GM19193 (cell line): ENCODE measurements around the gene CDH4.

Source experiments
- POLR2A ChIP-seq: IDR thresholded peaks from 4 replicates; pipeline ENCODE4 v1.6.1; 2011; ENCODE audit not compliant: insufficient read depth, insufficient read length; ENCODE audit errors: extremely low read depth

The CDH4 gene

DNA sequence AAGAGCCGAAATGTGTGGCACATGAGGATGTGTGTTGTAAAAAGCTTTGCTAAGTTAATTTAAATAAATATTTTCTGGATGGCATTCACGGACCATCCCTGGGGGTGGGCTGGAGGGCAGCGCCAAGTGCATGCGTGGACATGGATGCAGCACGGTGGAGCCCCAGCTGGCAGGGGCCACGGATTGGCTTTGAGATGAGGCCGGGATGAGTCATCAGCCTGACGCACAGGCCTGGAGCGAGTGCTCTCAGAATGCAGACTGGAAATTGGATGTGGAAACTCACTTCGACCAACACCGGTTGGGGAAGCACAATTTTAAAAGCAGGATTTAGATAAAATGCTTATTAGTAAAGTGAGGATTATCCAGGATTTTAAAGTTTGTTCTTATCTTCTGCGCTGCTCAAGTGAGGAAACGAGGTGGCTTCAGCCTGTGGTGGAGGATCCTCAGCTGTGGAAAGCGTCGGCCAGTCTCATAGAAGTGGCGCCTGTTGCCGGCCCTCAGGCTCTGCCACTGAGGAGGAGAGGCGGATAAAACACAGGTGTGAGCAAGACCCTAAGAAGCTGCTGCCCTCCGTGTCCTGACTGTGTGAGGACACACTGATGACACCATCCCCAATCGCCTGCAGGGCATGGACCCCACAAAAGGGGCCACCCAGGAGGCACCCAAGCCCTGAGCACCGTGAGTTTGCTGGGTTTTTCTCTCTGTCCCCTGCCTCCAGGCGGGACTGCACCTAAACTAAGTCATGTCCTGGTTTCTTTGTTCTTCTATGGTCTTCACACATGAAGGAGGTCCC, 279.7 kb downstream of the CDH4 start:
- no peak for TF ChIP-seq POLR2A

DNA sequence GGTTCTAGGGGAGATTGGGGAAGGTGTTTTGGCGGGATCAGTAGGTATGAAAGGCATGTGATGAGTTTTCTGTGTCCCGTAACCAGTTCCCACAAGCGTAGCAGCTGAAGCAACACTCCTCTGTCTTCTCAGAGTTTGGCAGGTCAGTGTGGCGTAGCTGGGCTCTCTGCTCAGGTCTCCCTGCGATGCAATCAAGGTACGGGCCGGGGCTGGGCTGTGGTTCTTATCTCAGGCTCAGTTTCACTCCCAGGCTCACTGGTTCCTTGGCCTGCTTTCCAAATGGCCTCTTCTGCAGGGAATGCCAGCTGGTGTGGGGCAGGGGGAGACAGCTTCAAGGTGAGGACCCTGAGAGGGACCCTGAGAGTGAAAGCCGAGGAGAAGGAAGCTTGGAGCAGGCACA, 280.7 kb downstream of the CDH4 start:
- TF ChIP-seq POLR2A, result no peak

DNA sequence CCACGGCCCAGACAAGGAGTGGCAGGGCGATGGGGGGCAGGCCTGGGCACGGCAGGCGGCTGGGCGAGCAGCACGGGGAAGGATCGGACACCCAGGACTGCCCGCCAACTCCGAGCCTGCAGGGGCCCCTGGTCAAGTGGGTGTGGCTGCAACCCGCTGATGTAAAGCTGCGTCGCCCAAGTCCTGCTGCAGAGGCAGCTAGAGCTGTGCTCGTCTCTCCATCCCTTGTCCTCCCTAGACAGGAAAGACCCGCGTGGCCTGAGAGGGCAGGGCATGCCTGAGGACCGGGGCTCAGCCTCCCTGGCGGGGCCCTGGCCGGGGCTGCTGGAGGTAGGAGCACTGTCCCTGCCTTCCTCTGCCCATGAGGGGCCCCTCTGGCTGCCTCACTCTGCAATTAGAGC, 281.2 kb downstream of the CDH4 start:
- no peak for TF ChIP-seq POLR2A

DNA sequence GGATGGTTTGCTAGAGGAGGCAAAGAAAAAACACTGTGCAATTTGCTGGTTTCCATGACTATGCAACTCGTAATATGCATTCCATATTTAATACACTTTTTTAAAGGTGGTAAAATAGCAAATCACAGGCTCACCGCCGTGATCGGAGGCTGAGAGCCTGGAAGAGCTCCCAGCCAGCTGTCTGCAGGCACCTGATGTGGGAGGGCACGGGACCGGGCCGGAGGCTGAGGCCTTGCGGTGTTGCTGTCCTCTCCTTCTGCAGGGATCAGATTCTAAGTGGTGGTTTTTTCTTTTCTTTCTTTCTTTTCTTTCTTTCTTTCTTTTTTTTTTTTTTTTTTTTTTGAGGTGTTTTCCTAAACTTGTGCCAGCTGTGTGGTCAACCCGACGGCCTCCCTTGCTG, 282.3 kb downstream of the CDH4 start:
- TF ChIP-seq POLR2A, result no peak

DNA sequence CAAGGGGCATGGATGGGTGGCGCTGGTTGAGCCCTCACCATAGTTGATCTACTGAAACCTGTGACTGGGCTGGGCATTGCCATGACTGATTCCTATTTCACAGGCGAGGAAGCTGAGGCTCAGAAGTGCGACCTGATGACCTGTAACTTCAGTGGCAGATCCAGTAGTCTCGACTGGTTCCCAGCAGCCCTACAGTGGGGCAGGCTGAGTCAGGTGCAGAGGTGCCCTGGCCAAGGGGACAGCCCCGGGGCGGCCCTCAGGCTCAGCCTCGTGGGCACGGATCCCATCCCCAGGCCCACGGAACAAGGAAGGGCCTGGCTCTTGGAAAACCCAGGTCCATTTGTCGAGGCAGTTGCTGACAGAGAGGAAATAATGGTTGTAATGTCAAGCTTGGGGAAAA, 283.0 kb downstream of the CDH4 start:
- no peak for TF ChIP-seq POLR2A

DNA sequence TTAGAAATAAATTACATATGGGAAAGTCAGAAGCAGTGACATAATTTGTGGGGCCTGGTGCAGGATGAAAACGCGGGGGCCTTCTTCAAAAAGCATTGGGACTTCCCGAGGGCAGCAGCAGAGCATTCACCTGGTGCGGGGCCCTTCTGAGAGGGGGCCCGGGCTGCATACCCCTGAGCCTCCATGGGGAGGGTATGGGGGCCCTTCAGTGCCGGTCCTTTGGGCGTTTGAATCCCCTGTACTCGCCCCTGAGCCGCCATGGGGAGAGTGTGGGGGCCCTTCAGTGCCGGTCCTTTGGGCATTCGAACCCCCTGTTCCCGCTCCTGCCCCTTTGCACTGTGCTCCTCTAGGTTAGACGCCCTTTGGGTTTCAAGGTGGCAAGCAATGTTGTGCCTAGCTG, 283.5 kb downstream of the CDH4 start:
- no peak for TF ChIP-seq POLR2A

DNA sequence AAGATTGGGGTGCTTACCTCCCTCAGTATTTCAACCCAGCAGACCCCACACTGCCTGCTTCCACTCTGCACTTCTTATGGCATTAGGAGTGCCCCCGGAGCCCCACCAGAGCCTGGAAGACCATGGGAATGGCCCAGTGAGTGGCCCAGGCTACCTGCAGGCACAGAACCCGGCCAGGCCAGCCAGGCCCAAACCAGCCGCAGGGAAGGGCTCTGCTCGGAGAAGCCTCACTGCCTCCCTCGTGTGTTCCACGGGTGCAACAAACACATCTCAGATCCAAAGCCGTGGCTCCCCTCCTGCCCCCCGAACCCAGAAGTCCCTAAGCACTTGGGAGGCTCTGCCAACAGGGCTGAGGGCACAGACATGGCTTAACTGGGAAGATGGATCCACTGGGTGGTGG, 283.9 kb downstream of the CDH4 start:
- TF ChIP-seq POLR2A, result no peak

DNA sequence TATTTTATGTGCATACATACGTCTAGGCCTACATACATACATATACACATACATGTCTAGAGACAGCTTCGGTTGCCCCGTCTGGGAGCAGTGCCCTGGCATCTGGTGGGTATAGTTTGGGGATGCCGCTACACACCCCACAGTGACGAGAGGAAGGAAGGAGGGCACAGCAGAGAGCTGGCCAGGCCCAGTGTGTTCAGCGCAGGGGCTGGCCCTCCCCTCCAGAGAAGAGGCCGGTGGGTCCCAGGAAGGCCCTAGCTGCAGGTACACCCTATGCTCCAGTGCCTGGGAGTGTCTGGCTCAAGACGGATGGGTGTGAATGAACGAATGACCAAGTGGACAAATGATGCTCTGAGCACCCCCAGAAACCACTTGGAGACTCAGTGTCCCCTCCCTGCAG, 284.6 kb downstream of the CDH4 start:
- no peak for TF ChIP-seq POLR2A

DNA sequence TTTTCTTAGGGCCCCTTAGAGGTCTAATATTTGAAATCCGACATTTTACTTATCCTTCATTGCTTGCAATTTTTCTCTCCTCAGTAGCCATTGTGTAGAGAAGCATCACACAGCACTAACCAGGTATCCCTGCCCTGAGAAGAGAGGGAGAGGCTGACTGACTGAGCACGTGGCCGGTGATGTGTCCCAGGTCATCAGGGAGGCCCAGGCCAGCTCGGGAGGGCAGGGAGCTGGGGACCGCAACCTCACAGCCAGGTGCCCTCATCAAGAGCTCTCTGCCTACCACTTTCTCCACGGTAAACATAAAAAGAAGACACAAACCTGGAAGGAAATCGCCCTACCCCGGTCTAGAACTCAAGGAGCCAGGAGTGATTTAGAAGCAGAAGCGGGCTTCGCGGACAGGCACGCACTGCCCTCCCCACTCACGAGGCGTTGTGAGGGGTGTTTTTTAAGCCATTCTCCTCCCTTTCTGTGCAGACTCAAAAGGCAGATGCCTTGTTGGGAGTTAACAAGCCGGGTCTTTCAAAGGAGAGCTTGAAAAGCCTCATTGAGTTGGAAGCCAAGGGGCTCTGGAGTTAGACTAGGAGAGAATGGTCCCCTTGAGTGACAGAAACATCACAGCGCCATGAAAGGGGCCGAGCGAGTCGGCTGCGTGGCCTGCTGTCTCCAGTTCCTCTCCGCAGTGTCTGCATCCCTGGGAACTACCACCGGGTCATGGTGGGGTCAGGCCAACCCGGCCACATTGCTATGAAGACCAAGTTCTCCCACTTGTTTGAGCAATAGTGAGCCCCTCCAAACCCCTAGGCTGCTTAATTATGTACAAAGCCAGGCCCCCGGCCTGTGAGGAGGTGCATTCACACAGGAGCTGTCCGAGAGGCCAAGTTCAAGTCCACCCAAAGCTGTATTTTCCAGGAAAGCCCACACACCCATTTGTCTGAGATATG, 285.4 kb downstream of the CDH4 start:
- TF ChIP-seq POLR2A, result no peak

DNA sequence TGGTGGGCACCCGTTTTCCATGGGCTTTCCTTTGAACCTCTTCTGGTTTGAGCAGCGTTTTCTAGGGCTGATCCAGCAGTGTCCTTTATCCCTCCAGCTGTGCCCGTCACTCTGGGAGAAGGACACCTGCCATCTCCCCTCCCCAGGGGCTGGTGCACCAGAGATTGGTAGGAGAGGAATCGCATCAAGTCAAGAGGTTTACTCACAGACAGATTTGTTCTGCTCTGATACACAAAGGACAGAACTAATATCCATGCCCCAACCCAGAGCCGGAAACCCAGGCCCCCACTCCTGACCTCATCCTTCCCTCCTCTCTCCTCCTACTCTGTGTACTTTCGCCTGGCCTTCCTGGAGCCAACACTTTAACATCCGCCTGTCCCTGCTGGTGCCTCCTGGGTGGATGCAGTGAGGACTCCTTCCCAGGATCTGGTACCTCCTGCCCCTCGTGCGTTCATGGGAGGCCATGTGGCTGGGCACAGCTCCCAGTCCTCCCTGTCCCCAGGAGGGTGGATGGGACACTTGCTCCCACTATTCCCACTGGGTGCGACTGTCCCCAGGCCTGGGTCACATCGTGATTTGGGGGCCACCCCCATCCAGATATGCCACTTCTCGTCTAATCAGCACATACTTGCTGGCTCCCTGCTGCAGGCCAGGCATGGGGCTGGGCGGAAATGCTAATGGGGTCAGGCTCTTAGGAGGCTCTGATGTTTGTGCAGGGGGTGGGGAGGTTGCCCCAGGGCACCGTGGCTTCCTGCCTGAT, 286.3 kb downstream of the CDH4 start:
- no peak for TF ChIP-seq POLR2A

DNA sequence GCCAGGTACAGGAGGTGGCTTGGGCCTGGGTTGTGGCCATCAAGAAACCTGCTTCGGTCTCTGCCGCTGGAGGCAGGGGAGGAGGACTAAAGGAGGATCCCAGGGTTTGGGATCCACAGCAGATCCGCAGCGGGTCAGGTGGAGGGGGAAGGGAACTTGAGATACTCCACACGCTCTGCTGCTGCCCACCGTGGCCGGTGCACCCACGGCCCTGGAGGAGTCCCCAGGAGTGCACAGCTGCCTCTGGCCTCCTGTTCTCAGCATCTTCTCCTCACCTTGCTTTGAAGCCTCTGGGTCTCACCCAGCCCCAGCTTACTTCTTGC, 286.8 kb downstream of the CDH4 start:
- no peak for TF ChIP-seq POLR2A

DNA sequence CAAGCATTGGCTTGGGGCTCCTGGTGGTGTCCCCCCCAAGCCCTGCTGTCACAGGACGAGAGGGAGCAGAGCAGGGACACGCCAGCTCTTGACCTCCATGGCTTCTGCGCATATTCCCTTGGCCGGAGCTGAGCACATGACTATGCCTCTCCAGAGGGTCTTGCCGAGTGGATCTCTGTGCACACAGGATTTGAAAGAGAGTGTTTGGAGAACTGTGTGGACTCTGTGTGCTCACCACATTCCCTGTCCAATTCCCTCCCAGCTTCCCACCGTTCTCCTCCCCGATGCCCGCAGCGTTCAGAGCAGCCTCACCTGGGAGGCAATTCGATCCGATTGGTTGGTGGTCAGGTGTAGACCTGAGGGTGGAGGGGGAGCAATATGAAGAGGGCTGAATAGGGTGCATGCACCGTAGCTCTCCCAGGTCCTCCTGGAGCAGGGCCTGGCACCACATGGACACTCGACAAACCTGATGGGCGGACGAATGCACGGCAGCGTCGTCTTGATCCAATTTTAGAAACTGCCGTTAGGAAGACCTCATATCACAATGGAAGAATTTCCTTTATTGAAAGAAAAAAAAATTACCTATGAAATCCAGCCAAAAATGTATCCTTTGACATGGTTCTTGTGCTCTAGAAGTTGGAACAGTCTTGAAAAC, 287.8 kb downstream of the CDH4 start:
- no peak for TF ChIP-seq POLR2A

DNA sequence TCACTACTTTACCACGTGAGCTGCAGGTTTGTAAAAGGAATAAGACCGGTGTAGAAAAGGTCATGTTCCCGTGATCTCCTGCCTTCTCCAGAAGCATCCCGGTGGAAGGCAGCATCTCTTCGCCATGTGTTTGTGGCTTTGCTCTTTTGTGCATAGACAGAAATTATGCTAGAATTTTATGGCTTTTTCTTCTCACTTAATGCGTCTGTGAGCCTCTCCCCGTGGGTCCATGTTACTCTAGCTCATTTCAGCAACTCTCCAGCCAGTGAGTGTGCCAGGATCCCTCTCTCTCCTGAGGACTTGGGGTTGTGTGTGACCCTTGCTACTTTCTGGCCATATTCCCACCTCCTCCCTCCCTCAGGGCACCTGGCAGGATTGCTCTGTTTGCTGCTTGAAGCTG, 289.5 kb downstream of the CDH4 start:
- no peak for TF ChIP-seq POLR2A

DNA sequence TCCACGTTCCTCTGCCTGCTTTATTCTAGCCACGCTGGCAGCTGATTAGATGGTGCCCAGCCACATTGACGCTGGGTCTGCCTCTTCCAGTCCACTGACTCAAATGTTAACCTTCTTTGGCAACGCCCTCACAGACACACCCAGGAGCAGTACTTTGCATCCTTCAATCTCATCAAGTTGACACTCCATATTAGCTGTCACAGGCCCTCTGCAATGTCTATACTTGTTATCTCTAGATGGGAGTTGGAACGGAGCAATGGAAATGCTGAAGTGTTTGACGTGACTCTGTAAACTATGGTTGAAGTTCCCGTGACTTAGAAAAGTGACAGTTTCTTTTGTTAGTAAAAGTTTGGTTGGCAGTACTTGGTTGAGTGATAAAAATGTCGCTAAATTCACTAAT, 291.0 kb downstream of the CDH4 start:
- no peak for TF ChIP-seq POLR2A
